PFSK-1 (cell line): ENCODE data around the gene SUSD3.

Experiments
- POLR2AphosphoS5 ChIP-seq: IDR thresholded peaks from 2 replicates; pipeline ENCODE4 v1.6.1; 2012; ENCODE audit warnings: low read depth, mild to moderate bottlenecking, control low read depth, low read length, moderate library complexity
- REST ChIP-seq, 2 experiments: IDR thresholded peaks; 2 replicates each; pipeline versions ENCODE4 v1.6.1 to v1.8.0; 2011 to 2012; ENCODE audit warnings: low read depth in 2 of 2, low read length in 2 of 2, control low read depth in 1 of 2, inconsistent platforms in 1 of 2, mild to moderate bottlenecking in 1 of 2, moderate library complexity in 1 of 2; ENCODE audit not compliant: insufficient read depth in 1 of 2
- SIN3A ChIP-seq: IDR thresholded peaks from 2 replicates; pipeline ENCODE4 v1.6.1; 2012; ENCODE audit warnings: mild to moderate bottlenecking, low read length, moderate library complexity, borderline replicate concordance; ENCODE audit not compliant: insufficient read depth
- TAF1 ChIP-seq: IDR thresholded peaks from 2 replicates; pipeline ENCODE4 v1.6.1; 2012; ENCODE audit warnings: low read length, control low read depth, borderline replicate concordance; ENCODE audit not compliant: insufficient read depth

GRCh38 chr9:93036887-93037475, 21.5 kb upstream of the SUSD3 start:
- TF ChIP-seq TAF1 = no peak
- TF ChIP-seq REST (IDR thresholded peaks at IDR 0.05; ENCODE audit: insufficient read depth in 1 of 2, low read depth in 2 of 2, low read length in 2 of 2) = no peak
- no peak for TF ChIP-seq POLR2AphosphoS5
- no peak for TF ChIP-seq SIN3A
